HG02759 (cell line): ENCODE data around the gene AURKA.
A peak's percentile ranks its signal among the peaks of the same experiment; 100 is the strongest.
"Not testable (repeated sequence)": the region's sequence is repeated elsewhere in the genome, so short reads cannot be mapped to it uniquely, and the experiment has no call there.

ENCODE experiments used
- ATAC-seq: cut with Tn5 transposase; IDR thresholded peaks from one replicate; pipeline ENCODE4 v1.9.1; 2021; ENCODE audit warnings: mild to moderate bottlenecking, moderate library complexity; ENCODE audit not compliant: unreplicated experiment

Gene AURKA

GRCh38 chr20:56422076-56422823 is 30.2 kb upstream of the AURKA start:
- no peak for ATAC-seq

- no peak for ATAC-seq
Measured at GRCh38 chr20:56420940-56421688, 29.1 kb upstream of the AURKA start.

- no peak for ATAC-seq
Measured at GRCh38 chr20:56420028-56420427, 28.0 kb upstream of the AURKA start.

- ATAC-seq: no peak
Measured at GRCh38 chr20:56418385-56418861, 26.4 kb upstream of the AURKA start.

- no peak for ATAC-seq
Measured at GRCh38 chr20:56417911-56418310, 25.9 kb upstream of the AURKA start.

GRCh38 chr20:56417402-56417801 is 25.4 kb upstream of the AURKA start:
- no peak for ATAC-seq

GRCh38 chr20:56414842-56415765 is 23.1 kb upstream of the AURKA start:
- ATAC-seq: no peak

GRCh38 chr20:56412949-56413348 is 20.9 kb upstream of the AURKA start:
- no peak for ATAC-seq

- ATAC-seq: no peak
Measured at GRCh38 chr20:56412473-56412790, 20.4 kb upstream of the AURKA start.

GRCh38 chr20:56411759-56412472 is 19.9 kb upstream of the AURKA start, which contains the start of gene CASS4:
TSS of gene CASS4 (plus strand) at chr20:56412260. CDS start at chr20:56412459, 199 bp downstream.
- peak; percentile 75 for ATAC-seq

GRCh38 chr20:56411287-56411686 is 19.3 kb upstream of the AURKA start:
- not testable (repeated sequence) for ATAC-seq

GRCh38 chr20:56409956-56410355 is 17.9 kb upstream of the AURKA start:
- no peak for ATAC-seq

GRCh38 chr20:56409521-56409920 is 17.5 kb upstream of the AURKA start:
- no peak for ATAC-seq

- ATAC-seq: no peak
Measured at GRCh38 chr20:56406910-56407309, 14.9 kb upstream of the AURKA start.

- not testable (repeated sequence) for ATAC-seq
Measured at GRCh38 chr20:56405356-56405755, 13.3 kb upstream of the AURKA start.

GRCh38 chr20:56403465-56403864 is 11.4 kb upstream of the AURKA start:
- no peak for ATAC-seq

- ATAC-seq: no peak
Measured at GRCh38 chr20:56400001-56400640, 8.1 kb upstream of the AURKA start.

GRCh38 chr20:56395166-56395565 is 3.2 kb upstream of the AURKA start:
- no peak for ATAC-seq

- ATAC-seq: no peak
Measured at GRCh38 chr20:56393653-56394052, 1.6 kb upstream of the AURKA start.

GRCh38 chr20:56392881-56393482 is 967 bp upstream of the AURKA start:
- no peak for ATAC-seq
